ENCODE data around the gene GRAMD1A.

- TF ChIP-seq POLR2AphosphoS5 (IDR thresholded peaks at IDR 0.05), result no peak
- TF ChIP-seq EZH2 (IDR thresholded peaks at IDR 0.05; ENCODE audit: borderline replicate concordance, insufficient read depth, low read length, poor library complexity, severe bottlenecking), result no peak
- no peak for TF ChIP-seq REST (IDR thresholded peaks at IDR 0.05; ENCODE audit: borderline replicate concordance)
- TF ChIP-seq SMC3 (conservative IDR thresholded peaks at IDR 0.05; ENCODE audit: poor library complexity), result no peak
- TF ChIP-seq, protein P1, sequence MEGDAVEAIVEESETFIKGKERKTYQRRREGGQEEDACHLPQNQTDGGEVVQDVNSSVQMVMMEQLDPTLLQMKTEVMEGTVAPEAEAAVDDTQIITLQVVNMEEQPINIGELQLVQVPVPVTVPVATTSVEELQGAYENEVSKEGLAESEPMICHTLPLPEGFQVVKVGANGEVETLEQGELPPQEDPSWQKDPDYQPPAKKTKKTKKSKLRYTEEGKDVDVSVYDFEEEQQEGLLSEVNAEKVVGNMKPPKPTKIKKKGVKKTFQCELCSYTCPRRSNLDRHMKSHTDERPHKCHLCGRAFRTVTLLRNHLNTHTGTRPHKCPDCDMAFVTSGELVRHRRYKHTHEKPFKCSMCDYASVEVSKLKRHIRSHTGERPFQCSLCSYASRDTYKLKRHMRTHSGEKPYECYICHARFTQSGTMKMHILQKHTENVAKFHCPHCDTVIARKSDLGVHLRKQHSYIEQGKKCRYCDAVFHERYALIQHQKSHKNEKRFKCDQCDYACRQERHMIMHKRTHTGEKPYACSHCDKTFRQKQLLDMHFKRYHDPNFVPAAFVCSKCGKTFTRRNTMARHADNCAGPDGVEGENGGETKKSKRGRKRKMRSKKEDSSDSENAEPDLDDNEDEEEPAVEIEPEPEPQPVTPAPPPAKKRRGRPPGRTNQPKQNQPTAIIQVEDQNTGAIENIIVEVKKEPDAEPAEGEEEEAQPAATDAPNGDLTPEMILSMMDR (IDR thresholded peaks at IDR 0.05; ENCODE audit: poor library complexity, severe bottlenecking), result no peak
These were observed 62.8 kb downstream of the GRAMD1A start for GRCh38 chr19:35062942-35063341.

Data from neural cell (in vitro differentiated cells).